Suprapubic skin (tissue), 4 donors: Measurements from ENCODE around the gene SPOCK1. TPM values are rescaled to one million over a fixed set of nuclear protein-coding genes. Genes with fewer than 3 reads are reported as not detected.

Experiments used
- DNase-seq, 2 donors: peaks; one replicate each; pipeline ENCODE4 v3.0.0-alpha.2; 2019; ENCODE audit warnings: low spot score in 2 of 2
- H3K27ac ChIP-seq: fragments of 200-600 bp; sonication (generic); one replicate; pipeline ENCODE4 v1.5.1; 2019
- H3K27me3 ChIP-seq: fragments of 200-600 bp; sonication (generic); one replicate; pipeline ENCODE4 v1.5.1; 2019
- H3K36me3 ChIP-seq: fragments of 200-600 bp; sonication (generic); one replicate; pipeline ENCODE4 v1.5.1; 2019
- H3K4me1 ChIP-seq: fragments of 200-600 bp; sonication (generic); one replicate; pipeline ENCODE4 v1.5.1; 2019
- H3K4me3 ChIP-seq: fragments of 200-600 bp; sonication (generic); one replicate; pipeline ENCODE4 v1.5.1; 2019; ENCODE audit warnings: mild to moderate bottlenecking
- H3K9me3 ChIP-seq: fragments of 200-600 bp; sonication (generic); one replicate; pipeline ENCODE4 v1.5.1; 2019
- CTCF ChIP-seq, 2 donors: fragments of 200-600 bp in 1 of 2; fragments of 450-650 bp in 1 of 2; sonication (generic) in 1 of 2; IDR thresholded peaks; one replicate each; pipeline ENCODE4 v1.5.1; 2016 to 2019; ENCODE audit warnings: antibody characterized with exemption in 2 of 2, mild to moderate bottlenecking in 1 of 2, moderate library complexity in 1 of 2
- EP300 ChIP-seq: sonication (generic); formaldehyde crosslinking; IDR thresholded peaks from one replicate; pipeline ENCODE4 v1.6.1; 2017; ENCODE audit warnings: antibody characterized with exemption
- POLR2A ChIP-seq, 2 donors: fragments of 450-650 bp; IDR thresholded peaks; one replicate each; pipeline ENCODE4 v1.6.1; 2017; ENCODE audit warnings: antibody characterized with exemption in 2 of 2, mild to moderate bottlenecking in 2 of 2, moderate library complexity in 2 of 2
- POLR2AphosphoS5 ChIP-seq, 3 donors: sonication (generic); formaldehyde crosslinking; IDR thresholded peaks; one replicate each; pipeline ENCODE4 v1.6.1; 2017; ENCODE audit warnings: antibody characterized with exemption in 3 of 3
- WGBS: methylation state at CpG from one replicate; pipeline ENCODE4 v1.1.5; 2018; 5-methylcytosine and 5-hydroxymethylcytosine counted together
- total RNA-seq, 4 donors: library from RNA; depleted of rRNA; stranded (reverse); fragments of >200 nt; gene quantifications; one replicate each; pipeline ENCODE4 v1.1.0, GENCODE V29; 2016

The SPOCK1 gene
- total RNA-seq, 4 donors from 2014 or later: 3.9 to 11.6 (median 5.4) TPM

- H3K27ac ChIP-seq: no peak overlapping the region
- H3K4me3 ChIP-seq: no peak overlapping the region
- DNase-seq: no peak
- 92% methylated on average over 2 of the region's 2 CpGs for WGBS
- no peaks in the 10 kb centered on the region for H3K4me1 ChIP-seq
- no peaks in the 10 kb centered on the region for H3K27me3 ChIP-seq
- H3K9me3 ChIP-seq: no peaks in the 10 kb centered on the region
- TF ChIP-seq POLR2AphosphoS5 (IDR thresholded peaks at IDR 0.05): no peak
- no peak for TF ChIP-seq CTCF (IDR thresholded peaks at IDR 0.05)
- TF ChIP-seq EP300: no peak
- TF ChIP-seq POLR2A (IDR thresholded peaks at IDR 0.05): no peak
- no peaks in the 10 kb centered on the region for H3K36me3 ChIP-seq
These were observed 369.0 kb downstream of the SPOCK1 start for GRCh38 chr5:137129886-137130680.

- no peaks in the 10 kb centered on the region for H3K9me3 ChIP-seq
- H3K4me1 ChIP-seq: no peaks in the 10 kb centered on the region
- 81% methylated on average over 4 of the region's 4 CpGs for WGBS
- DNase-seq: no peak
- TF ChIP-seq CTCF (IDR thresholded peaks at IDR 0.05): no peak
- TF ChIP-seq POLR2AphosphoS5 (IDR thresholded peaks at IDR 0.05): no peak
- no peak for TF ChIP-seq POLR2A (IDR thresholded peaks at IDR 0.05)
- TF ChIP-seq EP300: no peak
- H3K27me3 ChIP-seq: no peaks in the 10 kb centered on the region
- no peaks in the 10 kb centered on the region for H3K36me3 ChIP-seq
- no peak overlapping the region for H3K27ac ChIP-seq
- no peak overlapping the region for H3K4me3 ChIP-seq
These were observed 371.1 kb downstream of the SPOCK1 start for GRCh38 chr5:137128012-137128411.

GRCh38 chr5:137126829-137127228, 372.3 kb downstream of the SPOCK1 start:
- H3K4me1 ChIP-seq: no peaks in the 10 kb centered on the region
- no peak overlapping the region for H3K27ac ChIP-seq
- no peaks in the 10 kb centered on the region for H3K36me3 ChIP-seq
- no peak for TF ChIP-seq POLR2AphosphoS5 (IDR thresholded peaks at IDR 0.05)
- TF ChIP-seq POLR2A (IDR thresholded peaks at IDR 0.05): no peak
- TF ChIP-seq EP300: no peak
- TF ChIP-seq CTCF (IDR thresholded peaks at IDR 0.05): no peak
- 83% methylated on average over 1 of the region's 1 CpG for WGBS
- no peak overlapping the region for H3K4me3 ChIP-seq
- H3K27me3 ChIP-seq: no peaks in the 10 kb centered on the region
- no peaks in the 10 kb centered on the region for H3K9me3 ChIP-seq
- DNase-seq: no peak

GRCh38 chr5:137122558-137122957, 376.6 kb downstream of the SPOCK1 start:
- Histone ChIP-seq H3K9me3 (no peaks in the 10 kb centered on the region), H3K36me3 (no peaks in the 10 kb centered on the region), H3K4me1 (no peaks in the 10 kb centered on the region), H3K27me3 (no peaks in the 10 kb centered on the region), H3K4me3 (no peak overlapping the region), H3K27ac (no peak overlapping the region)
- 45% methylated on average over 2 of the region's 2 CpGs for WGBS
- no peak for DNase-seq
- TF ChIP-seq EP300 (no peak), POLR2AphosphoS5 (IDR thresholded peaks at IDR 0.05) (no peak)

GRCh38 chr5:137122075-137122474, 377.1 kb downstream of the SPOCK1 start:
- no peaks in the 10 kb centered on the region for H3K36me3 ChIP-seq
- no peaks in the 10 kb centered on the region for H3K4me1 ChIP-seq
- no peak for DNase-seq
- no peak for TF ChIP-seq POLR2AphosphoS5 (IDR thresholded peaks at IDR 0.05)
- TF ChIP-seq POLR2A (IDR thresholded peaks at IDR 0.05): no peak
- TF ChIP-seq EP300: no peak
- TF ChIP-seq CTCF (IDR thresholded peaks at IDR 0.05): no peak
- H3K27me3 ChIP-seq: no peaks in the 10 kb centered on the region
- H3K27ac ChIP-seq: no peak overlapping the region
- no peak overlapping the region for H3K4me3 ChIP-seq
- no peaks in the 10 kb centered on the region for H3K9me3 ChIP-seq
- WGBS: 34% methylated on average over 3 of the region's 3 CpGs
